Measurements from ENCODE around the gene PPIL6. TPM values are rescaled to one million over a fixed set of nuclear protein-coding genes. Genes with fewer than 3 reads are reported as not detected.

Gene PPIL6
- total RNA-seq, 2 donors from 2014 or later: not detected

GRCh38 chr6:109449795-109450673 lies 9.6 kb upstream of the PPIL6 start:
- H3K4me3 Mint-ChIP-seq: peak overlapping the region; percentile 10
- peak; percentile 34 to 56 for ATAC-seq
- H3K36me3 Mint-ChIP-seq: no peaks in the 10 kb centered on the region
- H3K4me1 Mint-ChIP-seq (ENCODE audit: low read depth in 2 of 2): peaks cover 18 to 29% of the 10 kb centered on the region in 2 donors
- H3K27ac Mint-ChIP-seq: no peak overlapping the region
- H3K9me3 Mint-ChIP-seq: no peaks in the 10 kb centered on the region
- H3K27me3 Mint-ChIP-seq: no peaks in the 10 kb centered on the region
- no peak for DNase-seq (ENCODE audit: low spot score)

- Mint-ChIP-seq H3K27ac (no peak overlapping the region), H3K4me3 (no peak overlapping the region), H3K9me3 (no peaks in the 10 kb centered on the region), H3K36me3 (no peaks in the 10 kb centered on the region), H3K27me3 (no peaks in the 10 kb centered on the region), H3K4me1 (ENCODE audit: low read depth in 2 of 2) (peaks cover 12 to 24% of the 10 kb centered on the region in 2 donors)
- DNase-seq (ENCODE audit: low spot score) (no peak), ATAC-seq (peak in 1 of 2 donors; percentile 2)
Measured at GRCh38 chr6:109449064-109449794, 8.8 kb upstream of the PPIL6 start.

GRCh38 chr6:109448615-109449014 lies 8.2 kb upstream of the PPIL6 start:
- H3K27me3 Mint-ChIP-seq: no peaks in the 10 kb centered on the region
- peaks cover 7 to 20% of the 10 kb centered on the region in 2 donors for H3K4me1 Mint-ChIP-seq (ENCODE audit: low read depth in 2 of 2)
- DNase-seq (ENCODE audit: low spot score) (no peak), ATAC-seq (no peak)
- H3K9me3 Mint-ChIP-seq: no peaks in the 10 kb centered on the region
- peak overlapping the region in 1 of 2 donors; percentile 64 for H3K27ac Mint-ChIP-seq
- no peaks in the 10 kb centered on the region for H3K36me3 Mint-ChIP-seq
- H3K4me3 Mint-ChIP-seq: no peak overlapping the region

- DNase-seq (ENCODE audit: low spot score): no peak
- no peaks in the 10 kb centered on the region for H3K9me3 Mint-ChIP-seq
- no peaks in the 10 kb centered on the region for H3K36me3 Mint-ChIP-seq
- H3K4me1 Mint-ChIP-seq (ENCODE audit: low read depth in 2 of 2): peaks cover 7 to 23% of the 10 kb centered on the region in 2 donors
- no peak overlapping the region for H3K4me3 Mint-ChIP-seq
- no peak for ATAC-seq
- peak overlapping the region in 1 of 2 donors; percentile 64 for H3K27ac Mint-ChIP-seq
- H3K27me3 Mint-ChIP-seq: no peaks in the 10 kb centered on the region
Measured at GRCh38 chr6:109447878-109448555, 7.6 kb upstream of the PPIL6 start.

- no peak overlapping the region for H3K27ac Mint-ChIP-seq
- peaks cover 8 to 27% of the 10 kb centered on the region in 2 donors for H3K4me1 Mint-ChIP-seq (ENCODE audit: low read depth in 2 of 2)
- no peaks in the 10 kb centered on the region for H3K36me3 Mint-ChIP-seq
- no peak for DNase-seq (ENCODE audit: low spot score)
- H3K4me3 Mint-ChIP-seq: no peak overlapping the region
- no peaks in the 10 kb centered on the region for H3K27me3 Mint-ChIP-seq
- no peaks in the 10 kb centered on the region for H3K9me3 Mint-ChIP-seq
- no peak for ATAC-seq
Measured at GRCh38 chr6:109447087-109447486, 6.7 kb upstream of the PPIL6 start.

GRCh38 chr6:109446541-109446940 lies 6.1 kb upstream of the PPIL6 start:
- ATAC-seq (no peak), DNase-seq (ENCODE audit: low spot score) (no peak)
- Mint-ChIP-seq H3K9me3 (no peaks in the 10 kb centered on the region), H3K36me3 (no peaks in the 10 kb centered on the region), H3K4me3 (no peak overlapping the region), H3K27me3 (no peaks in the 10 kb centered on the region), H3K27ac (no peak overlapping the region), H3K4me1 (ENCODE audit: low read depth in 2 of 2) (peaks cover 14 to 32% of the 10 kb centered on the region in 2 donors)

- Mint-ChIP-seq H3K36me3 (no peaks in the 10 kb centered on the region), H3K9me3 (no peaks in the 10 kb centered on the region)
- DNase-seq (ENCODE audit: low spot score): no peak
Measured at GRCh38 chr6:109446072-109446471, 5.6 kb upstream of the PPIL6 start.

GRCh38 chr6:109445382-109445781 lies 5.0 kb upstream of the PPIL6 start:
- Mint-ChIP-seq H3K4me3 (no peak overlapping the region), H3K27me3 (no peaks in the 10 kb centered on the region), H3K9me3 (no peaks in the 10 kb centered on the region), H3K27ac (no peak overlapping the region), H3K36me3 (no peaks in the 10 kb centered on the region), H3K4me1 (ENCODE audit: low read depth in 2 of 2) (peaks cover 18 to 33% of the 10 kb centered on the region in 2 donors)
- ATAC-seq (no peak), DNase-seq (ENCODE audit: low spot score) (no peak)

More at GRCh38 chr6:109446072-109446471, 5.6 kb upstream of the PPIL6 start:
- H3K27me3 Mint-ChIP-seq: no peaks in the 10 kb centered on the region
- H3K4me3 Mint-ChIP-seq: no peak overlapping the region
- ATAC-seq: no peak
- peaks cover 18 to 36% of the 10 kb centered on the region in 2 donors for H3K4me1 Mint-ChIP-seq (ENCODE audit: low read depth in 2 of 2)
- no peak overlapping the region for H3K27ac Mint-ChIP-seq

- Mint-ChIP-seq H3K4me1 (ENCODE audit: low read depth in 2 of 2) (peaks cover 14 to 24% of the 10 kb centered on the region in 2 donors), H3K27me3 (no peaks in the 10 kb centered on the region), H3K36me3 (no peaks in the 10 kb centered on the region), H3K4me3 (no peak overlapping the region), H3K27ac (no peak overlapping the region), H3K9me3 (no peaks in the 10 kb centered on the region)
- DNase-seq (ENCODE audit: low spot score): no peak
- no peak for ATAC-seq
Measured at GRCh38 chr6:109443425-109443950, 3.1 kb upstream of the PPIL6 start.

- no peak overlapping the region for H3K4me3 Mint-ChIP-seq
- H3K36me3 Mint-ChIP-seq: no peaks in the 10 kb centered on the region
- H3K4me1 Mint-ChIP-seq (ENCODE audit: low read depth in 2 of 2): peaks cover 14 to 19% of the 10 kb centered on the region in 2 donors
- no peaks in the 10 kb centered on the region for H3K27me3 Mint-ChIP-seq
- no peaks in the 10 kb centered on the region for H3K9me3 Mint-ChIP-seq
- DNase-seq (ENCODE audit: low spot score): no peak
- peak overlapping the region; percentile 70 to 77 for H3K27ac Mint-ChIP-seq
- ATAC-seq: no peak
Measured at GRCh38 chr6:109442393-109442924, 2.0 kb upstream of the PPIL6 start.

- peak overlapping the region; percentile 90 for H3K4me3 Mint-ChIP-seq
- no peaks in the 10 kb centered on the region for H3K36me3 Mint-ChIP-seq
- H3K9me3 Mint-ChIP-seq: no peaks in the 10 kb centered on the region
- ATAC-seq (peak; percentile 48 to 52), DNase-seq (ENCODE audit: low spot score) (peak; percentile 67)
- H3K4me1 Mint-ChIP-seq (ENCODE audit: low read depth in 2 of 2): peaks cover 14 to 19% of the 10 kb centered on the region in 2 donors
- no peaks in the 10 kb centered on the region for H3K27me3 Mint-ChIP-seq
- peak overlapping the region; percentile 70 to 77 for H3K27ac Mint-ChIP-seq
Measured at GRCh38 chr6:109441069-109441816, 815 bp upstream of the PPIL6 start.

- ATAC-seq (no peak), DNase-seq (ENCODE audit: low spot score) (no peak)
- Mint-ChIP-seq H3K27ac (no peak overlapping the region), H3K4me1 (ENCODE audit: low read depth in 2 of 2) (peaks cover 0 to 4% of the 10 kb centered on the region in 2 donors), H3K27me3 (peaks cover 2 to 7% of the 10 kb centered on the region in 2 donors), H3K36me3 (no peaks in the 10 kb centered on the region), H3K9me3 (no peaks in the 10 kb centered on the region), H3K4me3 (no peak overlapping the region)
Measured at GRCh38 chr6:109436041-109436440, 4.4 kb downstream of the PPIL6 start.

GRCh38 chr6:109434456-109434855 lies 6.0 kb downstream of the PPIL6 start:
- ATAC-seq: no peak
- no peaks in the 10 kb centered on the region for H3K4me1 Mint-ChIP-seq (ENCODE audit: low read depth in 2 of 2)

More at GRCh38 chr6:109434456-109434855, 6.0 kb downstream of the PPIL6 start:
- Mint-ChIP-seq H3K27me3 (peaks cover 2 to 13% of the 10 kb centered on the region in 2 donors), H3K4me3 (no peak overlapping the region), H3K9me3 (no peaks in the 10 kb centered on the region), H3K27ac (no peak overlapping the region), H3K36me3 (no peaks in the 10 kb centered on the region)
- no peak for DNase-seq (ENCODE audit: low spot score)
